DOHH2 (cell line): ENCODE data around the gene INSRR.

Experiments
- H3F3A ChIP-seq: fragments of 200-600 bp; sonication (generic), shearing (Covaris generic); 2 replicates; pipeline ENCODE4 v1.6.0; 2016; ENCODE audit warnings: antibody characterized with exemption, mild to moderate bottlenecking; ENCODE audit not compliant: control insufficient read depth, insufficient read depth
- H3K27ac ChIP-seq: fragments of 200-600 bp; sonication (generic); 2 replicates; pipeline ENCODE4 v1.5.1; 2014; ENCODE audit warnings: low read depth, mild to moderate bottlenecking, low read length, moderate library complexity
- H3K27me3 ChIP-seq: fragments of 200-600 bp; sonication (generic); 2 replicates; pipeline ENCODE4 v1.6.1; 2014; ENCODE audit warnings: mild to moderate bottlenecking, low read length, mixed read lengths; ENCODE audit not compliant: control insufficient read depth
- H3K36me3 ChIP-seq: fragments of 200-600 bp; sonication (generic); 2 replicates; pipeline ENCODE4 v1.6.1; 2014; ENCODE audit warnings: mild to moderate bottlenecking, low read length, moderate library complexity, mixed read lengths; ENCODE audit not compliant: control insufficient read depth
- H3K4me1 ChIP-seq: fragments of 200-600 bp; sonication (generic); 2 replicates; pipeline ENCODE4 v1.6.1; 2014; ENCODE audit warnings: mild to moderate bottlenecking, low read length, mixed read lengths; ENCODE audit not compliant: control insufficient read depth
- H3K4me2 ChIP-seq: fragments of 200-600 bp; sonication (generic); 2 replicates; pipeline ENCODE4 v1.6.0; 2014; ENCODE audit warnings: mild to moderate bottlenecking, low read length, moderate library complexity
- H3K4me3 ChIP-seq: fragments of 200-600 bp; sonication (generic); 2 replicates; pipeline ENCODE4 v1.5.1; 2014; ENCODE audit warnings: mild to moderate bottlenecking, low read length, mixed read lengths
- H3K79me2 ChIP-seq: fragments of 200-600 bp; sonication (generic); 2 replicates; pipeline ENCODE4 v1.6.1; 2014; ENCODE audit warnings: mild to moderate bottlenecking, low read length, mixed read lengths; ENCODE audit not compliant: control insufficient read depth
- H3K9me2 ChIP-seq: fragments of 200-600 bp; sonication (generic); replicated peaks from 2 replicates; pipeline ENCODE4 v1.6.1; 2014; ENCODE audit warnings: mild to moderate bottlenecking, low read length, mixed read lengths; ENCODE audit not compliant: control insufficient read depth
- H3K9me3 ChIP-seq: fragments of 200-600 bp; sonication (generic); 2 replicates; pipeline ENCODE4 v1.6.1; 2014; ENCODE audit warnings: antibody characterized with exemption, low read length, mixed read lengths; ENCODE audit not compliant: control insufficient read depth, insufficient read depth
- H4K20me1 ChIP-seq: fragments of 200-600 bp; sonication (generic); 2 replicates; pipeline ENCODE4 v1.6.0; 2014; ENCODE audit warnings: low read depth, mild to moderate bottlenecking, antibody characterized with exemption, low read length, moderate library complexity; ENCODE audit not compliant: control insufficient read depth, insufficient read depth
- CTCF ChIP-seq: fragments of 200-600 bp; sonication (generic); IDR thresholded peaks from one replicate; pipeline ENCODE4 v1.5.1; 2014; ENCODE audit warnings: antibody characterized with exemption, mild to moderate bottlenecking, low read depth, low read length; ENCODE audit not compliant: poor library complexity, severe bottlenecking
- EZH2phosphoT487 ChIP-seq: fragments of 200-600 bp; sonication (generic); IDR thresholded peaks from 2 replicates; pipeline ENCODE4 v1.6.1; 2017; ENCODE audit warnings: borderline replicate concordance, mild to moderate bottlenecking, antibody characterized with exemption, low read length, moderate library complexity, mixed read lengths

The INSRR gene

GRCh38 chr1:156842618-156843300 lies 16.2 kb downstream of the INSRR start:
- Histone ChIP-seq H3K27ac (no peak overlapping the region), H3K79me2 (no peaks in the 10 kb centered on the region), H3K27me3 (peaks cover 8% of the 10 kb centered on the region; the same call in 1 of the 2 replicates)

DNA sequence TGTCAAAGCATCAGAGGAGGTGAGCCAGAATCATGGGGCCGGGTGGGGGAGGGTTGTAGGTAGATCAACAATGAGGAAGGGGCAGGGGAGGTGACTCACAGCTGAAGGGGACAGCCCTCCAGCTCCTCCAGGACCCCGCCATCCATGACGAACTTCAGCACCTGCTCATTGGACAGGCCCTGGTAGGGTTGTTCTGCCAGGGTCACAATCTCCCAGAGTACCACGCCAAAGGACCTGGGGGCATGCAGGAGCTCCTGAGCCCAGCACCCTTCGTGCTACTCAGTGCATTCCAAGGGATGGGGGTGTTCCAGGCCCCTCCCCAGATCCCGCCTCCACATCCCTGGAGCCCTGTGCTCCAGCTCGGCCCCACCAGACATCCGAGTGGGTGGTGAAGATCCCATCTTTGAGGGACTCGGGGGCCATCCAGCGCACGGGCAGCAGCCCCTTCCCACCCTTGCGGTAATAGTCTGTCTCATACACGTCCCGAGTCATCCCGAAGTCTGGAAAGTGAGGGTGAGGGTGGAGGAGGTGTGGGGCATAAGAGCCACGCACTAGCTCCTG lies 17.5 kb downstream of the INSRR start:
- H3K36me3 ChIP-seq, result no peaks in the 10 kb centered on the region
- no peak overlapping the region for H3K4me3 ChIP-seq
- H3F3A ChIP-seq, result no peaks in the 10 kb centered on the region
- H3K27me3 ChIP-seq, result peaks cover 22% of the 10 kb centered on the region
- no peak overlapping the region for H3K27ac ChIP-seq
- no peaks in the 10 kb centered on the region for H3K79me2 ChIP-seq
- 0 out of 2 replicates have a peak, but pooled peaks cover 3% of the 10 kb centered on the region for H4K20me1 ChIP-seq
- H3K9me3 ChIP-seq, result no peaks in the 10 kb centered on the region
- TF ChIP-seq CTCF (no peak), EZH2phosphoT487 (no peak)
- no peaks in the 10 kb centered on the region for H3K4me1 ChIP-seq
- no peaks in the 10 kb centered on the region for H3K9me2 ChIP-seq
- no peak overlapping the region for H3K4me2 ChIP-seq

More at GRCh38 chr1:156842618-156843300, 16.2 kb downstream of the INSRR start:
- Histone ChIP-seq H3K36me3 (no peaks in the 10 kb centered on the region), H3K4me2 (no peak overlapping the region), H4K20me1 (0 out of 2 replicates have a peak, but pooled peaks cover 3% of the 10 kb centered on the region), H3K9me3 (no peaks in the 10 kb centered on the region), H3K4me1 (no peaks in the 10 kb centered on the region), H3F3A (no peaks in the 10 kb centered on the region), H3K9me2 (no peaks in the 10 kb centered on the region), H3K4me3 (no peak overlapping the region)
- TF ChIP-seq CTCF (no peak), EZH2phosphoT487 (no peak)

DNA sequence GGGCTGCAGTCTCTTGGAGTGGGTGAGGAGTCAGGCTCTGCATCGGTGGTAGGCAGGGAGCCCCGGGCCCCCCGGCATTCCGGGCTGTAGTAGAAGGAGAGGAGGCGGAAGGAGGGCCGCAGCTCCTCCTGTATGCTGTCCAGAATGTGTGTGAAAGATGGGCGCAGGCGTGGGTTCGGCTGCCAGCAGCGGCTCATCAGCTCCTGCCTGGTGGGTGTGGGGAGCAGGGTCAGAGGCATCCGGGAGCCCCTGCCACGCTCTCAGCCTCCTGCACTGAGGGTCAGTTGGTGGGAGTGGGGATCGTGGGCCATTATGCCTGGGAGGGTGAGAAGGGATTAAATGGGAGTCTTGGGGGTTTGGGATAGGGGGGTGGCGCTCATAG lies 18.0 kb downstream of the INSRR start:
- H3K4me3 ChIP-seq, result no peak overlapping the region
- no peak overlapping the region for H3K4me2 ChIP-seq
- H3K27ac ChIP-seq, result no peak overlapping the region
- no peaks in the 10 kb centered on the region for H3K9me2 ChIP-seq
- H3K4me1 ChIP-seq, result no peaks in the 10 kb centered on the region
- TF ChIP-seq CTCF (no peak), EZH2phosphoT487 (no peak)
- no peaks in the 10 kb centered on the region for H3K79me2 ChIP-seq
- H3F3A ChIP-seq, result no peaks in the 10 kb centered on the region
- H3K9me3 ChIP-seq, result no peaks in the 10 kb centered on the region
- H3K27me3 ChIP-seq, result peaks cover 27% of the 10 kb centered on the region
- H3K36me3 ChIP-seq, result no peaks in the 10 kb centered on the region
- H4K20me1 ChIP-seq, result 0 out of 2 replicates have a peak, but pooled peaks cover 3% of the 10 kb centered on the region
